ENCODE results near the gene TAOK2. TPM values are rescaled to one million over a fixed set of nuclear protein-coding genes. Genes with fewer than 3 reads are reported as not detected.

Gene TAOK2
- total RNA-seq, 4 donors from 2014 or later, result 25.7 to 87.0 (median 31.4) TPM

- no peak for TF ChIP-seq CTCF (IDR thresholded peaks at IDR 0.05; ENCODE audit: low read depth)
Measured at GRCh38 chr16:29961479-29962343, 12.0 kb upstream of the TAOK2 start, which contains the start of gene TMEM219. TSS of gene TMEM219 (plus strand) at chr16:29962079. CDS start at chr16:29963144, 1,065 bp downstream.

GRCh38 chr16:29962344-29962994 lies 11.2 kb upstream of the TAOK2 start:
- no peak for TF ChIP-seq CTCF (IDR thresholded peaks at IDR 0.05; ENCODE audit: low read depth)

- no peak for TF ChIP-seq CTCF (IDR thresholded peaks at IDR 0.05; ENCODE audit: low read depth)
Measured at GRCh38 chr16:29963021-29963743, 10.5 kb upstream of the TAOK2 start.

DNA sequence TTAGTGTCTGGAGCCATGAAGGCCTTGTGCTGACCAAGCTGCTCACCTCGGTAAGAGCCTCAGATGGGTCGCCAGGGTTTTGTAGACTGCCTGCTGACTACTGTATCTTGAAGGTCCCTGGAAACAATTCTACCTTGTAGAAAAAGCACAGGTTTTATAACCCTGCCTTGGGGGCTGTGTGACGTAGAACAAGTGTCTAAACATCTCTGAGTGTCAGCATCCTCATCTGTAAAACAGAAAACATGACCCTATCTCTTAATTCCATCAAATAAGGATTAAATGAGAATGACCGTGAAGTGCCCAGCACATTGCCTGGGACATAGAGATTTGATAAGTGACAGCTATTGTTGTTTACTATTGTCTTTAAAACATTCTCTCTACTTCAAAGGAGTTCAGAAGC lies 5.5 kb upstream of the TAOK2 start:
- TF ChIP-seq CTCF (IDR thresholded peaks at IDR 0.05; ENCODE audit: low read depth), result no peak

DNA sequence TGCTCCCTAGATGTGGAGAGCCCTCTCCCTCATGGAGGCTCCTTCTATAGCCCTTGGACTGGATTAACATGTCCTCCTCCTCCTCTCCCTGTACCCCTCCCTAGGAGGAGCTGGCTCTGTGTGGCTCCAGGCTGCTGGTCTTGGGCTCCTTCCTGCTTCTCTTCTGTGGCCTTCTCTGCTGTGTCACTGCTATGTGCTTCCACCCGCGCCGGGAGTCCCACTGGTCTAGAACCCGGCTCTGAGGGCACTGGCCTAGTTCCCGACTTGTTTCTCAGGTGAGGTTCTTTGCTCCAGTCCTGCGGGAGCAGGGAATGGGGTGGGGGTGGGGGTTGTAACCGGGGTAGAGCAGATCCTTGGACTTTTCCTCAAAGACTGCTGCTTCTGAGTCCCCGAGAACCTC lies 2.4 kb upstream of the TAOK2 start:
- no peak for TF ChIP-seq CTCF (IDR thresholded peaks at IDR 0.05; ENCODE audit: low read depth)

DNA sequence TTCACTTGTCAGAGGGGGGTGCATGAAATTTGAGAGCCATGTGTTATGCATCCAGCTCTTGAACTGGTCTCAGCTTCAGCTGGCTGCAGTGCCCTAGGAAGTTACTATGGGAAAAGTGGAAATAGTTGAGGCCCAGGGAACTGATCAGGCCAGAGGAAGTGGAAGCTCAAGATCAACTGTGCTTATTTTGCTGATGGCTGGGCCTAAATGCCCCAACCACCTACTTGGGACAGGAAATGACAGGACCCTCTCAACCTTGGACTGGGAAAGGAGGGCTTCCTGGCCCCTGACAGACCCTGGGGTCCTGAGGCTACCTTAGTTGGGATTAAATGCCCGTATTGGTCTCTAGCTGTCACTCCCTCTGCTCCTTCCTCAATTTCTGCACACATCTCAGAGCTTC lies 1.2 kb upstream of the TAOK2 start:
- TF ChIP-seq CTCF (IDR thresholded peaks at IDR 0.05; ENCODE audit: low read depth), result no peak

GRCh38 chr16:29972992-29973383 lies 680 bp upstream of the TAOK2 start:
- TF ChIP-seq CTCF (IDR thresholded peaks at IDR 0.05; ENCODE audit: low read depth), result no peak

All from subcutaneous adipose tissue (tissue), 4 donors.